ENCODE measurements around the gene RNF144A.

DNA sequence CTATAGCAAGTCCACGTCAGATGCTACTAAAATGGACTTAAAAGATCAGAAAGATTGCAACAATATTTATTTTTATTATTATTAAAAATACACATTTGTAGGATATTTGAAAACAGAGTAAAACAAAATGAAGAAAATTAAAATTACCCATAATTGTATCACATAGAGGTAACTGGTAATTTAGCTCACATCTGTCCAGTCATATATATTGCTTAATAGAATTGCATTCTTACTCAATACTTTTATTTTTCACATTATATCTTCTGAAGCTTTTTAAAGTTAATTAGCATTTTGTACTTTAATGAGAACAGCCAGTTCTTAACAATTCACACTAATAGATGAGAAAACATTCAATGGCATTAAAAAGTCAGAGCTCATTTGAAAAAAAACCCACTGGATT, 11.5 kb upstream of the RNF144A start:
- no peak for TF ChIP-seq CTCF (conservative IDR thresholded peaks at IDR 0.05; ENCODE audit: low read depth, low read length)
- no peak for TF ChIP-seq EZH2 (IDR thresholded peaks at IDR 0.05; ENCODE audit: low read length, unreplicated experiment)
